K562 (cell line): ENCODE measurements around the gene SYNE1. TPM values are rescaled to one million over a fixed set of nuclear protein-coding genes. Genes with fewer than 3 reads are reported as not detected.
A peak's percentile ranks its signal among the peaks of the same experiment; 100 is the strongest.

Experiments used
- ARID1B ChIP-seq: fragments of 450-650 bp; IDR thresholded peaks from 2 replicates; pipeline ENCODE4 v1.6.1; 2016; ENCODE audit warnings: antibody characterized with exemption, mild to moderate bottlenecking, inconsistent platforms
- C11orf30 ChIP-seq: fragments of 450-650 bp; IDR thresholded peaks from 2 replicates; pipeline ENCODE4 v1.6.1; 2016; ENCODE audit warnings: low read depth, mild to moderate bottlenecking
- ELK3 ChIP-seq: fragments of 450-650 bp; formaldehyde crosslinking; IDR thresholded peaks from 2 replicates; pipeline ENCODE4 v1.4.0; 2020; ENCODE audit warnings: mild to moderate bottlenecking
- MAFF ChIP-seq: IDR thresholded peaks from 2 replicates; pipeline ENCODE4 v1.6.1; 2012; ENCODE audit warnings: low read length, improper control_type of control experiment
- MAFG ChIP-seq: fragments of 450-650 bp; conservative IDR thresholded peaks from 2 replicates; pipeline ENCODE4 v1.6.1; 2016; ENCODE audit warnings: missing genetic modification characterization, missing compliant biosample characterization
- MAFK ChIP-seq: IDR thresholded peaks from 2 replicates; pipeline ENCODE4 v1.6.1; 2011; ENCODE audit warnings: low read length, improper control_type of control experiment
- MNT ChIP-seq, 2 experiments: fragments of 450-650 bp; conservative IDR thresholded peaks; 2 replicates each; pipeline ENCODE4 v1.6.1; 2017; ENCODE audit warnings: mild to moderate bottlenecking in 2 of 2, moderate library complexity in 2 of 2
- NCOA1 ChIP-seq: fragments of 450-650 bp; IDR thresholded peaks from 2 replicates; pipeline ENCODE4 v1.6.1; 2016; ENCODE audit warnings: low read depth
- PML ChIP-seq: IDR thresholded peaks from 2 replicates; pipeline ENCODE4 v1.6.1; 2012; ENCODE audit warnings: low read length, inconsistent platforms
- SMARCE1 ChIP-seq: fragments of 450-650 bp; IDR thresholded peaks from 2 replicates; pipeline ENCODE4 v1.7.1; 2016; ENCODE audit warnings: mild to moderate bottlenecking
- ZBTB12 ChIP-seq: fragments of 250-450 bp; sonication (Bioruptor Pico); IDR thresholded peaks from 2 replicates; pipeline ENCODE4 v1.4.0; 2020
- ZNF212 ChIP-seq: fragments of 450-650 bp; formaldehyde crosslinking; IDR thresholded peaks from 2 replicates; pipeline ENCODE4 v1.4.0; 2020; ENCODE audit warnings: mild to moderate bottlenecking
- ZNF316 ChIP-seq: fragments of 450-650 bp; IDR thresholded peaks from 2 replicates; pipeline ENCODE4 v1.6.1; 2016
- ZNF551 ChIP-seq: fragments of 250-450 bp; sonication (Bioruptor Pico); IDR thresholded peaks from 2 replicates; pipeline ENCODE4 v1.5.0; 2021; ENCODE audit warnings: mild to moderate bottlenecking, moderate library complexity
- polyA plus RNA-seq, 8 experiments: library from polyadenylated mRNA; depleted of rRNA in 4 of 8; stranded (reverse) in 5 of 8; unstranded in 3 of 8; fragments of >200 nt; fragmentation: Nextera tagmentation in 2 of 8; fragmentation: Illumina TruSeq in 1 of 8; extraction: Ambion mirVana in 2 of 8; extraction: Trizol in 1 of 8; gene quantifications; 2 replicates each; pipeline versions ENCODE4 v1.2.1 to v1.2.3, GENCODE V29; 2011 to 2014; ENCODE audit warnings: inconsistent platforms in 1 of 8, missing spikeins in 1 of 8
- total RNA-seq, 7 experiments: library from RNA; depleted of rRNA in 6 of 7; stranded (reverse); fragments of >200 nt in 6 of 7; fragmentation: Illumina TruSeq in 2 of 7; extraction: Trizol in 2 of 7; gene quantifications; 2 replicates each; pipeline versions ENCODE4 v1.2.1 to v1.2.3, GENCODE V29; 2011 to 2021; ENCODE audit warnings: low replicate concordance in 1 of 7
- TF ChIP-seq, protein P1 (sequence below): sonication (generic); formaldehyde crosslinking; IDR thresholded peaks from 2 replicates; pipeline ENCODE4 v1.8.0; 2023; ENCODE audit warnings: mild to moderate bottlenecking, missing genetic modification reagents
- TF ChIP-seq, protein P2 (sequence below): fragments of 150-350 bp; IDR thresholded peaks from 2 replicates; pipeline ENCODE4 v1.6.1; 2014; ENCODE audit warnings: low read depth, mild to moderate bottlenecking, low read length, borderline replicate concordance
- TF ChIP-seq, protein P3 (sequence below): fragments of 250-450 bp; sonication (Bioruptor Pico); IDR thresholded peaks from 2 replicates; pipeline ENCODE4 v1.4.0; 2020; ENCODE audit warnings: mild to moderate bottlenecking

The SYNE1 gene
- total and polyA plus RNA-seq, 9 of the 15 experiments (the other 6 are each of a cell fraction or from before 2014, with no cell fraction given): under 0.01 to 0.42 (median 0.08) TPM; not detected in 1

- TF ChIP-seq, protein P1, sequence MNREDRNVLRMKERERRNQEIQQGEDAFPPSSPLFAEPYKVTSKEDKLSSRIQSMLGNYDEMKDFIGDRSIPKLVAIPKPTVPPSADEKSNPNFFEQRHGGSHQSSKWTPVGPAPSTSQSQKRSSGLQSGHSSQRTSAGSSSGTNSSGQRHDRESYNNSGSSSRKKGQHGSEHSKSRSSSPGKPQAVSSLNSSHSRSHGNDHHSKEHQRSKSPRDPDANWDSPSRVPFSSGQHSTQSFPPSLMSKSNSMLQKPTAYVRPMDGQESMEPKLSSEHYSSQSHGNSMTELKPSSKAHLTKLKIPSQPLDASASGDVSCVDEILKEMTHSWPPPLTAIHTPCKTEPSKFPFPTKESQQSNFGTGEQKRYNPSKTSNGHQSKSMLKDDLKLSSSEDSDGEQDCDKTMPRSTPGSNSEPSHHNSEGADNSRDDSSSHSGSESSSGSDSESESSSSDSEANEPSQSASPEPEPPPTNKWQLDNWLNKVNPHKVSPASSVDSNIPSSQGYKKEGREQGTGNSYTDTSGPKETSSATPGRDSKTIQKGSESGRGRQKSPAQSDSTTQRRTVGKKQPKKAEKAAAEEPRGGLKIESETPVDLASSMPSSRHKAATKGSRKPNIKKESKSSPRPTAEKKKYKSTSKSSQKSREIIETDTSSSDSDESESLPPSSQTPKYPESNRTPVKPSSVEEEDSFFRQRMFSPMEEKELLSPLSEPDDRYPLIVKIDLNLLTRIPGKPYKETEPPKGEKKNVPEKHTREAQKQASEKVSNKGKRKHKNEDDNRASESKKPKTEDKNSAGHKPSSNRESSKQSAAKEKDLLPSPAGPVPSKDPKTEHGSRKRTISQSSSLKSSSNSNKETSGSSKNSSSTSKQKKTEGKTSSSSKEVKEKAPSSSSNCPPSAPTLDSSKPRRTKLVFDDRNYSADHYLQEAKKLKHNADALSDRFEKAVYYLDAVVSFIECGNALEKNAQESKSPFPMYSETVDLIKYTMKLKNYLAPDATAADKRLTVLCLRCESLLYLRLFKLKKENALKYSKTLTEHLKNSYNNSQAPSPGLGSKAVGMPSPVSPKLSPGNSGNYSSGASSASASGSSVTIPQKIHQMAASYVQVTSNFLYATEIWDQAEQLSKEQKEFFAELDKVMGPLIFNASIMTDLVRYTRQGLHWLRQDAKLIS (CRISPR knock-in tag): no peak
- TF ChIP-seq MAFF: 0 out of 2 replicates have a peak, but pooled peaks have one; percentile 28
- TF ChIP-seq ZBTB12 (CRISPR knock-in tag): no peak
- no peak for TF ChIP-seq SMARCE1
- peak; percentile 35; the same call in 1 of the 2 replicates for TF ChIP-seq C11orf30
- TF ChIP-seq MAFK: 0 out of 2 replicates have a peak, but pooled peaks have one; percentile 4
- no peak for TF ChIP-seq ELK3 (CRISPR knock-in tag)
- TF ChIP-seq, protein P2, sequence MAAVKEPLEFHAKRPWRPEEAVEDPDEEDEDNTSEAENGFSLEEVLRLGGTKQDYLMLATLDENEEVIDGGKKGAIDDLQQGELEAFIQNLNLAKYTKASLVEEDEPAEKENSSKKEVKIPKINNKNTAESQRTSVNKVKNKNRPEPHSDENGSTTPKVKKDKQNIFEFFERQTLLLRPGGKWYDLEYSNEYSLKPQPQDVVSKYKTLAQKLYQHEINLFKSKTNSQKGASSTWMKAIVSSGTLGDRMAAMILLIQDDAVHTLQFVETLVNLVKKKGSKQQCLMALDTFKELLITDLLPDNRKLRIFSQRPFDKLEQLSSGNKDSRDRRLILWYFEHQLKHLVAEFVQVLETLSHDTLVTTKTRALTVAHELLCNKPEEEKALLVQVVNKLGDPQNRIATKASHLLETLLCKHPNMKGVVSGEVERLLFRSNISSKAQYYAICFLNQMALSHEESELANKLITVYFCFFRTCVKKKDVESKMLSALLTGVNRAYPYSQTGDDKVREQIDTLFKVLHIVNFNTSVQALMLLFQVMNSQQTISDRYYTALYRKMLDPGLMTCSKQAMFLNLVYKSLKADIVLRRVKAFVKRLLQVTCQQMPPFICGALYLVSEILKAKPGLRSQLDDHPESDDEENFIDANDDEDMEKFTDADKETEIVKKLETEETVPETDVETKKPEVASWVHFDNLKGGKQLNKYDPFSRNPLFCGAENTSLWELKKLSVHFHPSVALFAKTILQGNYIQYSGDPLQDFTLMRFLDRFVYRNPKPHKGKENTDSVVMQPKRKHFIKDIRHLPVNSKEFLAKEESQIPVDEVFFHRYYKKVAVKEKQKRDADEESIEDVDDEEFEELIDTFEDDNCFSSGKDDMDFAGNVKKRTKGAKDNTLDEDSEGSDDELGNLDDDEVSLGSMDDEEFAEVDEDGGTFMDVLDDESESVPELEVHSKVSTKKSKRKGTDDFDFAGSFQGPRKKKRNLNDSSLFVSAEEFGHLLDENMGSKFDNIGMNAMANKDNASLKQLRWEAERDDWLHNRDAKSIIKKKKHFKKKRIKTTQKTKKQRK: no peak
- 0 out of 2 replicates have a peak, but pooled peaks have one; percentile 6 for TF ChIP-seq MAFG
- TF ChIP-seq MNT (conservative IDR thresholded peaks at IDR 0.05): no peak
- TF ChIP-seq, protein P3, sequence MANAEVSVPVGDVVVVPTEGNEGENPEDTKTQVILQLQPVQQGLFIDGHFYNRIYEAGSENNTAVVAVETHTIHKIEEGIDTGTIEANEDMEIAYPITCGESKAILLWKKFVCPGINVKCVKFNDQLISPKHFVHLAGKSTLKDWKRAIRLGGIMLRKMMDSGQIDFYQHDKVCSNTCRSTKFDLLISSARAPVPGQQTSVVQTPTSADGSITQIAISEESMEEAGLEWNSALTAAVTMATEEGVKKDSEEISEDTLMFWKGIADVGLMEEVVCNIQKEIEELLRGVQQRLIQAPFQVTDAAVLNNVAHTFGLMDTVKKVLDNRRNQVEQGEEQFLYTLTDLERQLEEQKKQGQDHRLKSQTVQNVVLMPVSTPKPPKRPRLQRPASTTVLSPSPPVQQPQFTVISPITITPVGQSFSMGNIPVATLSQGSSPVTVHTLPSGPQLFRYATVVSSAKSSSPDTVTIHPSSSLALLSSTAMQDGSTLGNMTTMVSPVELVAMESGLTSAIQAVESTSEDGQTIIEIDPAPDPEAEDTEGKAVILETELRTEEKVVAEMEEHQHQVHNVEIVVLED (CRISPR knock-in tag): no peak
- TF ChIP-seq ZNF212: no peak
- TF ChIP-seq ZNF316: peak; percentile 68
- no peak for TF ChIP-seq ZNF551 (CRISPR knock-in tag)
- TF ChIP-seq NCOA1: no peak
- TF ChIP-seq ARID1B: no peak
- no peak for TF ChIP-seq PML
Measured at GRCh38 chr6:152250127-152250526, 387.0 kb downstream of the SYNE1 start (continued).
